HCT116 (cell line): ENCODE results near the gene SCAANT1.

Experiments used
- CEBPB ChIP-seq: IDR thresholded peaks from 2 replicates; pipeline ENCODE4 v1.6.1; 2012; ENCODE audit warnings: low read depth
- CTCF ChIP-seq, 3 experiments: fragments of 200-600 bp in 1 of 3; sonication (generic) in 1 of 3; IDR thresholded peaks in 2 of 3; conservative IDR thresholded peaks in 1 of 3; 2 replicates each; pipeline ENCODE4 v1.5.1; 2012 to 2017; ENCODE audit warnings: low read depth in 2 of 3, low read length in 2 of 3, antibody characterized with exemption in 1 of 3, borderline replicate concordance in 1 of 3, control low read depth in 1 of 3, mild to moderate bottlenecking in 1 of 3, mixed read lengths in 1 of 3, mixed run types in 1 of 3, moderate library complexity in 1 of 3; ENCODE audit not compliant: insufficient read depth in 1 of 3
- JUND ChIP-seq: IDR thresholded peaks from 2 replicates; pipeline ENCODE4 v1.6.1; 2012
- POLR2A ChIP-seq: IDR thresholded peaks from 2 replicates; pipeline ENCODE4 v1.7.0; 2011; ENCODE audit warnings: borderline replicate concordance; ENCODE audit not compliant: insufficient read depth, insufficient read length; ENCODE audit errors: extremely low read depth
- POLR2AphosphoS5 ChIP-seq: IDR thresholded peaks from 2 replicates; pipeline ENCODE4 v1.6.1; 2011; ENCODE audit warnings: mild to moderate bottlenecking, low read depth, low read length, moderate library complexity
- SP1 ChIP-seq: IDR thresholded peaks from 2 replicates; pipeline ENCODE4 v1.6.1; 2012; ENCODE audit warnings: low read depth
- ZNF274 ChIP-seq: fragments of 200-500 bp; sonication (Bioruptor generic); IDR thresholded peaks from 2 replicates; pipeline ENCODE4 v1.6.1; 2014; ENCODE audit warnings: mild to moderate bottlenecking, low read depth, low read length, inconsistent platforms
- TF ChIP-seq, protein P1 (sequence below): IDR thresholded peaks from 2 replicates; pipeline ENCODE4 v1.6.1; 2012
- TF ChIP-seq, protein P2 (sequence below): IDR thresholded peaks from 2 replicates; pipeline ENCODE4 v1.6.1; 2012
- TF ChIP-seq, protein P3 (sequence below): IDR thresholded peaks from 2 replicates; pipeline ENCODE4 v1.6.1; 2012; ENCODE audit warnings: low read depth

GRCh38 chr3:63900459-63900858, 11.7 kb downstream of the SCAANT1 start:
- no peak for TF ChIP-seq SP1
- TF ChIP-seq POLR2AphosphoS5, result no peak
- no peak for TF ChIP-seq ZNF274
- TF ChIP-seq, protein P1, sequence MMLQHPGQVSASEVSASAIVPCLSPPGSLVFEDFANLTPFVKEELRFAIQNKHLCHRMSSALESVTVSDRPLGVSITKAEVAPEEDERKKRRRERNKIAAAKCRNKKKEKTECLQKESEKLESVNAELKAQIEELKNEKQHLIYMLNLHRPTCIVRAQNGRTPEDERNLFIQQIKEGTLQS, result no peak
- TF ChIP-seq CTCF (IDR thresholded peaks at IDR 0.05 in 2 of 3, conservative IDR thresholded peaks at IDR 0.05 in 1 of 3; ENCODE audit: borderline replicate concordance in 1 of 3, insufficient read depth in 1 of 3, low read depth in 2 of 3, low read length in 2 of 3), result no peak
- no peak for TF ChIP-seq CEBPB
- TF ChIP-seq, protein P2, sequence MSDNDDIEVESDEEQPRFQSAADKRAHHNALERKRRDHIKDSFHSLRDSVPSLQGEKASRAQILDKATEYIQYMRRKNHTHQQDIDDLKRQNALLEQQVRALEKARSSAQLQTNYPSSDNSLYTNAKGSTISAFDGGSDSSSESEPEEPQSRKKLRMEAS, result no peak
- TF ChIP-seq POLR2A, result no peak
- TF ChIP-seq JUND, result no peak
- TF ChIP-seq, protein P3, sequence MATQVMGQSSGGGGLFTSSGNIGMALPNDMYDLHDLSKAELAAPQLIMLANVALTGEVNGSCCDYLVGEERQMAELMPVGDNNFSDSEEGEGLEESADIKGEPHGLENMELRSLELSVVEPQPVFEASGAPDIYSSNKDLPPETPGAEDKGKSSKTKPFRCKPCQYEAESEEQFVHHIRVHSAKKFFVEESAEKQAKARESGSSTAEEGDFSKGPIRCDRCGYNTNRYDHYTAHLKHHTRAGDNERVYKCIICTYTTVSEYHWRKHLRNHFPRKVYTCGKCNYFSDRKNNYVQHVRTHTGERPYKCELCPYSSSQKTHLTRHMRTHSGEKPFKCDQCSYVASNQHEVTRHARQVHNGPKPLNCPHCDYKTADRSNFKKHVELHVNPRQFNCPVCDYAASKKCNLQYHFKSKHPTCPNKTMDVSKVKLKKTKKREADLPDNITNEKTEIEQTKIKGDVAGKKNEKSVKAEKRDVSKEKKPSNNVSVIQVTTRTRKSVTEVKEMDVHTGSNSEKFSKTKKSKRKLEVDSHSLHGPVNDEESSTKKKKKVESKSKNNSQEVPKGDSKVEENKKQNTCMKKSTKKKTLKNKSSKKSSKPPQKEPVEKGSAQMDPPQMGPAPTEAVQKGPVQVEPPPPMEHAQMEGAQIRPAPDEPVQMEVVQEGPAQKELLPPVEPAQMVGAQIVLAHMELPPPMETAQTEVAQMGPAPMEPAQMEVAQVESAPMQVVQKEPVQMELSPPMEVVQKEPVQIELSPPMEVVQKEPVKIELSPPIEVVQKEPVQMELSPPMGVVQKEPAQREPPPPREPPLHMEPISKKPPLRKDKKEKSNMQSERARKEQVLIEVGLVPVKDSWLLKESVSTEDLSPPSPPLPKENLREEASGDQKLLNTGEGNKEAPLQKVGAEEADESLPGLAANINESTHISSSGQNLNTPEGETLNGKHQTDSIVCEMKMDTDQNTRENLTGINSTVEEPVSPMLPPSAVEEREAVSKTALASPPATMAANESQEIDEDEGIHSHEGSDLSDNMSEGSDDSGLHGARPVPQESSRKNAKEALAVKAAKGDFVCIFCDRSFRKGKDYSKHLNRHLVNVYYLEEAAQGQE, result no peak
